Adrenal gland (tissue), 5 donors: ENCODE results near the gene ZNF346.

Experiments
- CTCF ChIP-seq, 6 experiments: fragments of 450-650 bp in 4 of 6; fragments of 200-600 bp in 2 of 6; sonication (generic) in 1 of 6; IDR thresholded peaks; 1 replicate in 5 of 6; 2 replicates in 1 of 6; pipeline versions ENCODE4 v1.5.1 to v1.8.0; 2016 to 2021; ENCODE audit warnings: antibody characterized with exemption in 6 of 6, mild to moderate bottlenecking in 2 of 6, moderate library complexity in 1 of 6
- POLR2A ChIP-seq, 2 donors: fragments of 450-650 bp; IDR thresholded peaks; one replicate each; pipeline ENCODE4 v1.6.1; 2017; ENCODE audit warnings: antibody characterized with exemption in 2 of 2, mild to moderate bottlenecking in 2 of 2, moderate library complexity in 1 of 2
- donor health status: DM: no; HTN: no; CAD: no.

- TF ChIP-seq POLR2A (IDR thresholded peaks at IDR 0.05): no peak
- no peak for TF ChIP-seq CTCF (IDR thresholded peaks at IDR 0.05)
These were observed 84.7 kb downstream of the ZNF346 start for GRCh38 chr5:177107159-177107558.
